Effector memory CD8-positive, alpha-beta T cell (primary cell): Measurements from ENCODE around the gene CPNE5.

Experiments used
- ATAC-seq: fragments of 150-1000 bp; cut with Tn5 transposase; replicated peaks from 2 replicates; pipeline ENCODE4 v1.10.0; 2021; ENCODE audit warnings: mild to moderate bottlenecking, moderate library complexity
- DNase-seq, 3 experiments: peaks; one replicate each; pipeline ENCODE4 v3.0.0; 2021
- H3K27ac Mint-ChIP-seq, 2 donors: one replicate each; pipeline ENCODE4 v1.8.0; 2022; ENCODE audit warnings: mild to moderate bottlenecking in 2 of 2, mixed read lengths in 2 of 2, moderate library complexity in 2 of 2
- H3K27me3 Mint-ChIP-seq, 2 donors: one replicate each; pipeline ENCODE4 v1.8.0; 2022; ENCODE audit warnings: mixed read lengths in 2 of 2
- H3K36me3 Mint-ChIP-seq: one replicate; pipeline ENCODE4 v1.8.0; 2022; ENCODE audit warnings: mild to moderate bottlenecking, moderate library complexity, mixed read lengths; ENCODE audit not compliant: insufficient read depth
- H3K4me1 Mint-ChIP-seq, 2 donors: one replicate each; pipeline ENCODE4 v1.8.0; 2022; ENCODE audit warnings: low read depth in 2 of 2, mixed read lengths in 2 of 2
- H3K4me3 Mint-ChIP-seq, 2 donors: one replicate each; pipeline ENCODE4 v1.8.0; 2022; ENCODE audit warnings: mild to moderate bottlenecking in 2 of 2, mixed read lengths in 2 of 2, moderate library complexity in 2 of 2
- H3K9me3 Mint-ChIP-seq, 2 donors: one replicate each; pipeline ENCODE4 v1.8.0; 2022; ENCODE audit warnings: mixed read lengths in 2 of 2

CPNE5 gene

GRCh38 chr6:36797055-36797454 lies 42.2 kb downstream of the CPNE5 start:
- Mint-ChIP-seq H3K4me3 (no peak overlapping the region), H3K27me3 (peaks cover 25 to 32% of the 10 kb centered on the region in 2 donors), H3K4me1 (no peaks in the 10 kb centered on the region), H3K36me3 (peaks cover 3% of the 10 kb centered on the region), H3K27ac (no peak overlapping the region), H3K9me3 (no peaks in the 10 kb centered on the region)
- no peak for ATAC-seq
- no peak for DNase-seq

GRCh38 chr6:36794713-36795065 lies 44.6 kb downstream of the CPNE5 start:
- Mint-ChIP-seq H3K4me3 (no peak overlapping the region), H3K27ac (no peak overlapping the region), H3K9me3 (no peaks in the 10 kb centered on the region), H3K36me3 (peaks cover 2% of the 10 kb centered on the region), H3K27me3 (peaks cover 38 to 46% of the 10 kb centered on the region in 2 donors), H3K4me1 (no peaks in the 10 kb centered on the region)
- DNase-seq (no peak), ATAC-seq (no peak)

GRCh38 chr6:36793913-36794712 lies 45.1 kb downstream of the CPNE5 start:
- no peaks in the 10 kb centered on the region for H3K36me3 Mint-ChIP-seq
- no peak for ATAC-seq
- H3K4me3 Mint-ChIP-seq, result no peak overlapping the region
- no peaks in the 10 kb centered on the region for H3K4me1 Mint-ChIP-seq
- H3K27me3 Mint-ChIP-seq, result peaks cover 41 to 48% of the 10 kb centered on the region in 2 donors
- no peak for DNase-seq
- no peak overlapping the region for H3K27ac Mint-ChIP-seq
- H3K9me3 Mint-ChIP-seq, result no peaks in the 10 kb centered on the region

GRCh38 chr6:36793296-36793912 lies 45.8 kb downstream of the CPNE5 start:
- H3K27me3 Mint-ChIP-seq, result peaks cover 46 to 54% of the 10 kb centered on the region in 2 donors
- peaks cover 0 to 3% of the 10 kb centered on the region in 2 donors for H3K4me1 Mint-ChIP-seq
- DNase-seq (no peak), ATAC-seq (no peak)
- no peaks in the 10 kb centered on the region for H3K9me3 Mint-ChIP-seq
- no peaks in the 10 kb centered on the region for H3K36me3 Mint-ChIP-seq
- H3K27ac Mint-ChIP-seq, result no peak overlapping the region
- no peak overlapping the region for H3K4me3 Mint-ChIP-seq

- ATAC-seq, result no peak
- DNase-seq, result no peak
- H3K27me3 Mint-ChIP-seq, result peaks cover 53 to 67% of the 10 kb centered on the region in 2 donors
These were observed 47.6 kb downstream of the CPNE5 start for GRCh38 chr6:36791521-36792135.

GRCh38 chr6:36791085-36791484 lies 48.2 kb downstream of the CPNE5 start:
- DNase-seq, result no peak
- Mint-ChIP-seq H3K4me3 (no peak overlapping the region), H3K27me3 (peaks cover 53 to 67% of the 10 kb centered on the region in 2 donors), H3K36me3 (no peaks in the 10 kb centered on the region), H3K4me1 (peaks cover 0 to 3% of the 10 kb centered on the region in 2 donors), H3K27ac (no peak overlapping the region), H3K9me3 (no peaks in the 10 kb centered on the region)
- ATAC-seq, result no peak

More at GRCh38 chr6:36791521-36792135, 47.6 kb downstream of the CPNE5 start:
- H3K9me3 Mint-ChIP-seq, result no peaks in the 10 kb centered on the region
- no peak overlapping the region for H3K27ac Mint-ChIP-seq
- H3K4me3 Mint-ChIP-seq, result no peak overlapping the region
- H3K36me3 Mint-ChIP-seq, result no peaks in the 10 kb centered on the region
- peaks cover 0 to 3% of the 10 kb centered on the region in 2 donors for H3K4me1 Mint-ChIP-seq

GRCh38 chr6:36788768-36789167 lies 50.5 kb downstream of the CPNE5 start:
- no peak for DNase-seq
- Mint-ChIP-seq H3K4me1 (peaks cover 0 to 3% of the 10 kb centered on the region in 2 donors), H3K36me3 (no peaks in the 10 kb centered on the region), H3K9me3 (no peaks in the 10 kb centered on the region), H3K4me3 (no peak overlapping the region), H3K27me3 (peaks cover 47 to 59% of the 10 kb centered on the region in 2 donors), H3K27ac (no peak overlapping the region)
- no peak for ATAC-seq

- H3K27ac Mint-ChIP-seq, result no peak overlapping the region
- DNase-seq (no peak), ATAC-seq (no peak)
- H3K27me3 Mint-ChIP-seq, result peaks cover 41 to 53% of the 10 kb centered on the region in 2 donors
- H3K4me1 Mint-ChIP-seq, result peaks cover 0 to 3% of the 10 kb centered on the region in 2 donors
- no peak overlapping the region for H3K4me3 Mint-ChIP-seq
- H3K9me3 Mint-ChIP-seq, result no peaks in the 10 kb centered on the region
- peaks cover 3% of the 10 kb centered on the region for H3K36me3 Mint-ChIP-seq
These were observed 51.1 kb downstream of the CPNE5 start for GRCh38 chr6:36788186-36788585.

- peaks cover 1 to 8% of the 10 kb centered on the region in 2 donors for H3K4me1 Mint-ChIP-seq
These were observed 52.0 kb downstream of the CPNE5 start for GRCh38 chr6:36787210-36787609.

GRCh38 chr6:36786055-36786675 lies 53.1 kb downstream of the CPNE5 start:
- Mint-ChIP-seq H3K9me3 (no peaks in the 10 kb centered on the region), H3K4me3 (no peak overlapping the region), H3K36me3 (peaks cover 3% of the 10 kb centered on the region), H3K27me3 (peaks cover 23 to 33% of the 10 kb centered on the region in 2 donors), H3K27ac (no peak overlapping the region), H3K4me1 (peaks cover 3 to 8% of the 10 kb centered on the region in 2 donors)
- no peak for ATAC-seq
- DNase-seq, result no peak

More at GRCh38 chr6:36787210-36787609, 52.0 kb downstream of the CPNE5 start:
- DNase-seq, result no peak
- Mint-ChIP-seq H3K27me3 (peaks cover 34 to 44% of the 10 kb centered on the region in 2 donors), H3K36me3 (peaks cover 3% of the 10 kb centered on the region), H3K4me3 (no peak overlapping the region), H3K27ac (no peak overlapping the region), H3K9me3 (no peaks in the 10 kb centered on the region)
- ATAC-seq, result no peak

- Mint-ChIP-seq H3K9me3 (no peaks in the 10 kb centered on the region), H3K36me3 (peaks cover 3% of the 10 kb centered on the region), H3K4me1 (peaks cover 8 to 12% of the 10 kb centered on the region in 2 donors), H3K4me3 (no peak overlapping the region), H3K27ac (no peak overlapping the region), H3K27me3 (peaks cover 13 to 20% of the 10 kb centered on the region in 2 donors)
- DNase-seq, result no peak
- no peak for ATAC-seq
These were observed 54.9 kb downstream of the CPNE5 start for GRCh38 chr6:36784376-36784636.

- H3K4me3 Mint-ChIP-seq, result no peak overlapping the region
- no peaks in the 10 kb centered on the region for H3K9me3 Mint-ChIP-seq
- peaks cover 3% of the 10 kb centered on the region for H3K36me3 Mint-ChIP-seq
- no peak overlapping the region for H3K27ac Mint-ChIP-seq
- DNase-seq (no peak), ATAC-seq (no peak)
- H3K4me1 Mint-ChIP-seq, result peaks cover 9 to 13% of the 10 kb centered on the region in 2 donors
- peaks cover 9 to 15% of the 10 kb centered on the region in 2 donors for H3K27me3 Mint-ChIP-seq
These were observed 55.5 kb downstream of the CPNE5 start for GRCh38 chr6:36783603-36784375.

- peak overlapping the region in 1 of 2 donors; percentile 62 for H3K27ac Mint-ChIP-seq
- DNase-seq (no peak), ATAC-seq (no peak)
- no peaks in the 10 kb centered on the region for H3K27me3 Mint-ChIP-seq
- peaks cover 3% of the 10 kb centered on the region for H3K36me3 Mint-ChIP-seq
- H3K4me1 Mint-ChIP-seq, result peaks cover 9 to 22% of the 10 kb centered on the region in 2 donors
- no peaks in the 10 kb centered on the region for H3K9me3 Mint-ChIP-seq
- no peak overlapping the region for H3K4me3 Mint-ChIP-seq
These were observed 57.6 kb downstream of the CPNE5 start for GRCh38 chr6:36781669-36782068.
